NCI-H1436 treated with DMSO at 0.1 percent for 48 hours (cell line): ENCODE measurements around the gene ZNRF1.

Source experiments
- DNase-seq: peaks from one replicate; lab custom pipeline; 2025; lab: John Stamatoyannopoulos, UW

ZNRF1 gene

GRCh38 chr16:75099075-75099667 lies 100.3 kb downstream of the ZNRF1 start:
- DNase-seq = no peak

GRCh38 chr16:75099738-75100602 lies 101.1 kb downstream of the ZNRF1 start:
- DNase-seq = no peak

DNA sequence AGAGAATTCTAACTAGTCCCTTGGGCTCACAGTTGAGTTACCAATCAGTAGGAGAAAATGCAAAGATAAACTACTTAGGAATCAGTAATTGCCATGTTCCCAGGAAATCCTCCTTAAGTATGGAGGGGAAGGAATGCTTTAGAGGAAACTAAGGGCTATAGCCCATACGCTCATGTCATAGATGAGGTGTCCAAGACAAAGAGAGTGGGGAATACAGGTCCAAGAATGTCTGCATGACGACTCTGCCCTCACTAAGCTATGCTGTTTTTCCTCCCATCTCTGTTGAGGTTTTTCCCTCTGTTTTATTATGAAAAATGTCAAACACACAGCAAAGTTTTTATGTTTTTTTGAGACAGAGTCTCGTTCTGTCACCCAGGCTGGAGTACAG lies 101.8 kb downstream of the ZNRF1 start:
- no peak for DNase-seq

GRCh38 chr16:75101635-75102034 lies 102.8 kb downstream of the ZNRF1 start:
- no peak for DNase-seq

- DNase-seq = no peak
Measured at GRCh38 chr16:75102595-75102994, 103.8 kb downstream of the ZNRF1 start.

DNA sequence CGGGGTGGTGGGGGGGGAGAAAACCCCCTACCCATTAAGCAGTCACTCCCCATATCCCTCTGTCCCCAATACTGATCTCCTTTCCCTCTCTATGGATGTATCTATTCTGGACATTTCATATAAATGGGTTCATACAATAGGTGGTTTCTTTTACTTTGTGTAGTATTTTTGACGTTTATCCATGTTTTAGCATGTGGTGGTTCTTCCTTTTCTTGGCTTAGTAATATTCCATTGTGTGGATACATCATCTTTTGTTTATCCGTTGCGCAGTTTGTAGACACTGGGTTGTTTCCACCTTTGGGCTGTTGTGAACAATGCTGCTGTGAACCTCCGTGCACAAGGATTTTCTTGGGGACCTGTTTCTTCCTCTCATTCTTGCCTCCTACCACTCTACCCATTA lies 105.2 kb downstream of the ZNRF1 start:
- no peak for DNase-seq

GRCh38 chr16:75104836-75105235 lies 106.0 kb downstream of the ZNRF1 start:
- DNase-seq = no peak

- no peak for DNase-seq
Measured at GRCh38 chr16:75105306-75106061, 106.7 kb downstream of the ZNRF1 start.

GRCh38 chr16:75106351-75107274 lies 107.8 kb downstream of the ZNRF1 start:
- DNase-seq = no peak

- no peak for DNase-seq
Measured at GRCh38 chr16:75107505-75107904, 108.7 kb downstream of the ZNRF1 start.

DNA sequence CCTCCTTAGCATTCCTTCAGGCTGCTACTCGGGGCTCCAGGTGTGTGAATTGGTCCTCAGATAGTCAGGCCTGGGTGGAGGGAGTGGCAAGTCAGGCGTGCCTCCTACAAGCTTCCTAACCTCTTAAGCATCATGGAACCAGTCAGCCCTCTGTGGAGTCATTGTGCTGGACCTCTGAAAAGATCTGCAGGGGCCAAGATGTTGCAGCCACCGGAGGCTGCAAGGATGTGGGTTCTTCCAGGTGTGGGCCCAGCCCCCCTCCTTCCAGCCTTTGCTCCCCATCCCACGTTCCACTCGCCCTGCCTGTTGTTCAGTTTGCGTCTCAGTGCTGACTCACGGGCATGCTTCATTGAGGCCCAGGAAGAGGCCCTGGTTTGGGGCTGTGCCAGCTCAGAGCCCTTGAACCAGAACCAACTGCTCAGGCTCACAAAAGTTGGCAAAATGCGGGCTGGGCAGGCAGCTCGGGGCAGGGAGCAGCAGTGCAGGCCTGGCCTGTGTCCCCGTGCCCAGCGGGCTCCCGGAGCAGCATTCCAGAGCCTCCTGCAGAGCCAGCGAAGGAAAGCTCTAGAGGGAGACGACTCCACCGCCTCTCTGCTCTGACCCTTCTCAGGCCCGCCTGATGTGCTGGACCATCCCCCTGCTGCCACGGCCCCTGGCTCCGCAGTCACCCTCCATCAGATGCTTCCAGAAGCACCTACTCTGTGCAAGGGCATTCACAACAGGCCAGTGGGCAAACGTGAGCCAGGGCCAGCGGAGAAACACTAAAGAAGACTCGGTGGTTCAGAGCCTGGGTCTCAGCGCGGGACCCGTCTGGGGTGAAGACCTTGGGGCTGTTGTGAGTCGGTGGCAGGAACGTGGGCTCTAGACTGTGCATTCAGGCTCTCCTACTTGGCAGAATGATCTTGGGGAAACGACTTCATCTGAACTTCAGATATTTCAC lies 110.2 kb downstream of the ZNRF1 start:
- DNase-seq = no peak

GRCh38 chr16:75109732-75110243 lies 111.0 kb downstream of the ZNRF1 start:
- DNase-seq = no peak

- DNase-seq = no peak
Measured at GRCh38 chr16:75110637-75111513, 112.1 kb downstream of the ZNRF1 start.

DNA sequence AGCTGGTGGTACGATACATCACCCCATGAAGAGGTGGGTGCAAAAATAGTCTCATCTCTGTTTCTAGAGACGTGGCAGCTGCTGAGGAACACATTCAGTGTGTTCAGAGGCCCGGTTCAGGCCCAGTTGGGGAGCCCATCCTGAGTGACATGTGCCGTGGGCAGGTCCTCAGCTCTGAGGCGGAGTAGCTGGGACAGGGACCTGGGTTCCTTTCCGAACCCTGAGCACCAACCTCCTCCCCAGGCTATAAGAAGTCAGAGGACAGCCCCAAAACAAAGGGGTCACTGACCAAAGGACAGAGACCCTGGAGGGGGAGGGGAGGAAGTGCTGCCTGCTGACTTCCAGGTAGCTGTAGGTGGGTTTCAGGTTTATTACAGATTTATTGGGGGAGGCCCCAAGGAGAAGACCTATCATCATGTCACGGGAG lies 112.7 kb downstream of the ZNRF1 start:
- DNase-seq = no peak

- DNase-seq = no peak
Measured at GRCh38 chr16:75111961-75112733, 113.3 kb downstream of the ZNRF1 start.

GRCh38 chr16:75112734-75113491 lies 114.1 kb downstream of the ZNRF1 start:
- no peak for DNase-seq

GRCh38 chr16:75113541-75114121 lies 114.8 kb downstream of the ZNRF1 start:
- no peak for DNase-seq
